Activated CD8-positive, alpha-beta memory T cell treated with anti-CD3 and anti-CD28 coated beads for 48 hours (primary cell): Measurements from ENCODE around the gene BBS5.
"Not testable (repeated sequence)": the region's sequence is repeated elsewhere in the genome, so short reads cannot be mapped to it uniquely, and the experiment has no call there.

Experiments
- DNase-seq, 3 experiments: peaks; one replicate each; pipeline ENCODE4 v3.0.0-alpha.2; 2020; ENCODE audit warnings: low read depth in 2 of 3, low spot score in 2 of 3

The BBS5 gene

GRCh38 chr2:169485650-169486138 lies 6.4 kb downstream of the BBS5 start:
- DNase-seq = no peak

GRCh38 chr2:169486487-169486886 lies 7.2 kb downstream of the BBS5 start:
- DNase-seq = no peak

GRCh38 chr2:169490834-169491233 lies 11.5 kb downstream of the BBS5 start:
- DNase-seq = no peak

GRCh38 chr2:169491378-169491777 lies 12.1 kb downstream of the BBS5 start:
- DNase-seq = no peak

- no peak for DNase-seq
Observed at GRCh38 chr2:169493360-169493759, 14.1 kb downstream of the BBS5 start.

GRCh38 chr2:169495310-169495928 lies 16.1 kb downstream of the BBS5 start:
- DNase-seq = no peak

- DNase-seq = no peak
Observed at GRCh38 chr2:169504651-169505050, 25.4 kb downstream of the BBS5 start.

GRCh38 chr2:169507698-169508097 lies 28.4 kb downstream of the BBS5 start:
- DNase-seq = no peak

- DNase-seq = no peak
Observed at GRCh38 chr2:169509298-169509885, 30.1 kb downstream of the BBS5 start, which contains the start of gene KLHL41. Gene KLHL41 (plus strand): TSS chr2:169509702. CDS start chr2:169509779, 77 bp downstream.

GRCh38 chr2:169509955-169510354 lies 30.7 kb downstream of the BBS5 start:
- no peak for DNase-seq

GRCh38 chr2:169510496-169510895 lies 31.2 kb downstream of the BBS5 start:
- DNase-seq = no peak

GRCh38 chr2:169511818-169512217 lies 32.5 kb downstream of the BBS5 start:
- no peak for DNase-seq

- no peak for DNase-seq
Observed at GRCh38 chr2:169512525-169512924, 33.2 kb downstream of the BBS5 start.

GRCh38 chr2:169513094-169513493 lies 33.8 kb downstream of the BBS5 start:
- no peak for DNase-seq

- no peak for DNase-seq
Observed at GRCh38 chr2:169513926-169514325, 34.6 kb downstream of the BBS5 start.

GRCh38 chr2:169514758-169515157 lies 35.5 kb downstream of the BBS5 start:
- DNase-seq = not testable (repeated sequence)

- not testable (repeated sequence) for DNase-seq
Observed at GRCh38 chr2:169516488-169516995, 37.2 kb downstream of the BBS5 start.

GRCh38 chr2:169520896-169521295 lies 41.6 kb downstream of the BBS5 start:
- no peak for DNase-seq

- DNase-seq = no peak
Observed at GRCh38 chr2:169523681-169524080, 44.4 kb downstream of the BBS5 start.

GRCh38 chr2:169525434-169525833 lies 46.1 kb downstream of the BBS5 start:
- DNase-seq = no peak

- no peak for DNase-seq
Observed at GRCh38 chr2:169526451-169526850, 47.2 kb downstream of the BBS5 start.

GRCh38 chr2:169528271-169528701 lies 49.0 kb downstream of the BBS5 start:
- peak; percentile 28 to 63 (median 53) for DNase-seq

- DNase-seq = not testable (repeated sequence)
Observed at GRCh38 chr2:169539460-169539859, 60.2 kb downstream of the BBS5 start.
